ENCODE results near the gene KCNE5. TPM values are rescaled to one million over a fixed set of nuclear protein-coding genes. Genes with fewer than 3 reads are reported as not detected.

KCNE5 gene
- polyA plus RNA-seq, 3 donors = 0.12 to 0.39 (median 0.15) TPM

GRCh38 chrX:109596015-109596414 is 29.0 kb downstream of the KCNE5 start:
- no peak overlapping the region for H3K4me3 ChIP-seq (replicated peaks in 1 of 3; ENCODE audit: low read depth in 2 of 3, low read length in 3 of 3)
- no peaks in the 10 kb centered on the region for H3K9me3 ChIP-seq (replicated peaks in 1 of 2; ENCODE audit: control insufficient read depth in 1 of 2, insufficient read depth in 1 of 2, low read length in 2 of 2)
- H3K27ac ChIP-seq (ENCODE audit: low read depth in 1 of 2, low read length in 2 of 2) = no peak overlapping the region
- no peak for DNase-seq
- peaks cover 10 to 14% of the 10 kb centered on the region in 2 donors for H3K4me1 ChIP-seq (ENCODE audit: control insufficient read depth in 1 of 2, insufficient read depth in 2 of 2, low read length in 2 of 2)
- TF ChIP-seq CTCF (IDR thresholded peaks at IDR 0.05) = no peak
- Mint-ChIP-seq H3K27ac (no peak overlapping the region), H3K9me3 (peaks cover 0 to 4% (median 0%) of the 10 kb centered on the region in 7 donors), H3K4me3 (no peak overlapping the region), H3K27me3 (ENCODE audit: low read depth in 3 of 3) (peaks cover 0 to 3% (median 0%) of the 10 kb centered on the region in 3 donors), H3K4me1 (peaks cover 13% of the 10 kb centered on the region), H3K36me3 (no peaks in the 10 kb centered on the region)
- H3K36me3 ChIP-seq (replicated peaks in 1 of 2; ENCODE audit: control insufficient read depth in 1 of 2, insufficient read depth in 2 of 2, low read length in 2 of 2) = no peaks in the 10 kb centered on the region
- no CpG with 5 or more reads among the region's 3 CpGs for WGBS (ENCODE audit: insufficient coverage)
- H4K20me1 ChIP-seq (ENCODE audit: insufficient read depth, low read length) = no peaks in the 10 kb centered on the region
- no peaks in the 10 kb centered on the region for H3K79me2 ChIP-seq (ENCODE audit: insufficient read depth, low read length)
- no peak overlapping the region for H3K4me2 ChIP-seq (replicated peaks; ENCODE audit: extremely low read depth, low read length, poor library complexity, severe bottlenecking)
- H3K27me3 ChIP-seq (ENCODE audit: control insufficient read depth in 2 of 2, insufficient read depth in 2 of 2, low read length in 2 of 2) = no peaks in the 10 kb centered on the region
- intact Hi-C loops (cut with micrococcal nuclease) = no loop called here
- no peak overlapping the region for H2AFZ ChIP-seq (ENCODE audit: insufficient read depth, low read depth, low read length, poor library complexity, severe bottlenecking)
- H3K9ac ChIP-seq (ENCODE audit: insufficient read depth, low read length, poor library complexity, severe bottlenecking) = no peak overlapping the region

GRCh38 chrX:109590176-109590575 is 34.8 kb downstream of the KCNE5 start:
- Histone ChIP-seq H3K4me3 (replicated peaks in 1 of 3; ENCODE audit: low read depth in 2 of 3, low read length in 3 of 3) (no peak overlapping the region), H3K79me2 (ENCODE audit: insufficient read depth, low read length) (no peaks in the 10 kb centered on the region), H3K27ac (ENCODE audit: low read depth in 1 of 2, low read length in 2 of 2) (no peak overlapping the region), H3K9ac (ENCODE audit: insufficient read depth, low read length, poor library complexity, severe bottlenecking) (no peak overlapping the region), H4K20me1 (ENCODE audit: insufficient read depth, low read length) (no peaks in the 10 kb centered on the region), H3K4me2 (replicated peaks; ENCODE audit: extremely low read depth, low read length, poor library complexity, severe bottlenecking) (no peak overlapping the region), H3K4me1 (ENCODE audit: control insufficient read depth in 1 of 2, insufficient read depth in 2 of 2, low read length in 2 of 2) (peaks cover 4 to 7% of the 10 kb centered on the region in 2 donors), H3K27me3 (ENCODE audit: control insufficient read depth in 2 of 2, insufficient read depth in 2 of 2, low read length in 2 of 2) (no peaks in the 10 kb centered on the region), H3K9me3 (replicated peaks in 1 of 2; ENCODE audit: control insufficient read depth in 1 of 2, insufficient read depth in 1 of 2, low read length in 2 of 2) (no peaks in the 10 kb centered on the region), H3K36me3 (replicated peaks in 1 of 2; ENCODE audit: control insufficient read depth in 1 of 2, insufficient read depth in 2 of 2, low read length in 2 of 2) (no peaks in the 10 kb centered on the region), H2AFZ (ENCODE audit: insufficient read depth, low read depth, low read length, poor library complexity, severe bottlenecking) (no peak overlapping the region)
- Mint-ChIP-seq H3K4me3 (no peak overlapping the region), H3K4me1 (no peaks in the 10 kb centered on the region), H3K27me3 (ENCODE audit: low read depth in 3 of 3) (peaks cover 0 to 5% (median 0%) of the 10 kb centered on the region in 3 donors), H3K27ac (no peak overlapping the region), H3K36me3 (no peaks in the 10 kb centered on the region), H3K9me3 (no peaks in the 10 kb centered on the region)
- no peak for TF ChIP-seq CTCF (IDR thresholded peaks at IDR 0.05)
- no peak for DNase-seq
- intact Hi-C loops (cut with micrococcal nuclease) = no loop called here
- WGBS (ENCODE audit: insufficient coverage) = no CpG with 5 or more reads among the region's 4 CpGs

All from CD14-positive monocyte (primary cell).